Cortex of kidney (tissue), 1 donor: ENCODE data around the gene PRR30.

Experiments
- DNase-seq: peaks from one replicate; lab custom pipeline; 2025; lab: John Stamatoyannopoulos, UW

Gene PRR30

DNA sequence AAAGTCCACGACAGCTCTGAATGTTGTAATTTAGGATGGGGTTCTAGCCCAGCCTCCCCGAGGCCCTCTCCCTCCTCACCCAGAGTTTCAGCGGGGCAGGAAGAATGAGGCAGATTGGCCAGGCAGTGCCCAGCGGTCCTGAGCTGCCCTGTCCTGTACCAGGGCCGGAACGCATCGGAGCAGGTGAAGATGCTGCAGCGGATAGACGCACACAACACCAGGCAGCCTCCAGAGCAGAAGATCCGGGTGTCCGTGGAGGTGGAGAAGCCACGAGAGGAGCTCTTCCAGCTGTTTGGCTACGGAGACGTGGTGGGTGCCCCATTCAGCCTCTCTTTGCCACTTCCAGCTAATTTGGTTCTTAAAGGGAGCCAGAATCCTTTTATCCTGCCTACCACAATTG is 41.9 kb downstream of the PRR30 start:
- DNase-seq: no peak

- DNase-seq: no peak
Observed at GRCh38 chr2:27096748-27097297, 42.4 kb downstream of the PRR30 start.

DNA sequence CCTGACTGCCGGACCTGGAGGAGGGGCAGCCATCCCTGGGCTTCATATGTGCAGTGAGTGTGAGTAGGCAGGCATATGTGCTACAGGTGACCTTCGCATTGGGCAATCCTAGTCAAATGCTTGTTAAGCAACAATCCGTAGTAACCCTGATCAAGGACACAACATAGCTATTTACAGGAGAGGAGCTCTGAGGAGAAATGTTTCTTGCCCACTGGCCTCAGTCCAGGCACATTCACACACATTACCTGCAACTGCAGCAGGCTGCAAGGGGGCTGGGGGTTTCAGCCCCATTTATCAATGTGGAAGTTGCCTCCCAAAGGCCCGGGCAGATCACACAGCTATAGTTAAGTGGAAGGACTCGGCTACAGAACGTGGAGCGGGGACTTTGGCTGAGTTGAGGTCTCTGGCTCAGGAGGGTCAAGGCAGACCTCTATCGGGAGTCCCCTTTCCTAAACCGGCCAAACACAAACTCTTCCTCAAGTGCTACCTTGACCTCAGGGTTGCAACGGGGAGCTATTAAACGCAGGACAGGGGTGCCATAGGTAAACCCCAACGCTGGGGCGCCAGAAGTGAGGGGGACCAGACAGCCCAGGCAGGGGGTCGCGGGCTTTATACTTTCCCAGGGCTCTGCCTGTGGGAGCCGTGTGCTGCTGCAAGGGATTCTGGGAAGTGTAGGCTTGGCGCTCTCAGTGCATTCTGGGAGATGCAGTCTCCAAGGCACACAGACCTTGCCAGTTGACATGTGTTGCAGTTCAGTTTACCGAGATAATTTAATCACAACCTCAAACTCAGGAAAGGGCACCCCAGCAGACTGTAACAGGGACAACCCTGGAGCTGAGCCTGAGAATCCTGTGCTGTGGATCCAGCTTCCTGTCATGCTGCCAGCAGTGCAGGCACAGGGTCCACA is 43.2 kb downstream of the PRR30 start:
- DNase-seq: no peak

DNA sequence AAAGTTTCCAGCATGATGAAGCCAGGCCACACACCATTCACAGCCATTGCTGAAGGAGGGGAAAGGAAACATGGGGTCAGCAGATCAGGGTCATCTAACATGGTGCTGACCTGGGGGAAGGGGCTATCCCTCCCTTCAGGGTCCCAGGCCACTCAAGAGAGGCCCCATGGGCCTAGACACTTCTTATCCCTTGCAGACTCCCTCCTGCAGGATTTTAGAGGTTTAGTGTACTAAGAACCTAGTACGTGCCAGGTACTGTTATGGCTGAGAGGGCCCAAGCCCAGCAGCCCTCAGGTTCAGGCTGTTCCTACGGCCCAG is 43.8 kb downstream of the PRR30 start:
- DNase-seq: no peak

DNA sequence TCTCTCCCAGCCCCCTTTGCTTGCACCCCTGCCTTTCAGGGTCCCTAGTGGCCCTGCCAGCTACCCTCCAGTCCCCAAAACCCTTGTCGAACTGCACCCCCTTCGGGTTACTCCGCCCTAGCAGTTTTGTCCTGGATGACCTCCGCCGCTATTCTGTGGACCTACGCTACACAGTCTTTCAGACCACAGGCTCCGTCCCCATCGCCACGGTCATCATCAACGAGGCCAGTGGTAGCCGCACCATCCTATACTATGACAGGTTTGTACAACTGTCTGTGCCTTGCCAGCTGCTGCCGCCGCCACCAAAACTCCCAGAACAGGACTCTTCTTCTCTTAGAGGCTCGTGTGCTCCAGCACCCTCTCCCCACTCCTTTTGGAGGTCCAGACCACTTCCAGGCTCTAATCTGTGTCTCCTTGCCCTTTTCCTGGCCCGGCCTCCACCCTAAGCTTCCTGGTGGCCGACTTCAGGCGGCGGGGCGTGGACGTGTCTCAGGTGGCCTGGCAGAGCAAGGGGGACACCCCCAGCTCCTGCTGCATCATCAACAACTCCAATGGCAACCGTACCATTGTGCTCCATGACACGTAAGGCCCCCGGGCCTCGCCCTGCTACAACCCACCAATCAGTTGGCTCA is 44.7 kb downstream of the PRR30 start:
- DNase-seq: no peak

DNA sequence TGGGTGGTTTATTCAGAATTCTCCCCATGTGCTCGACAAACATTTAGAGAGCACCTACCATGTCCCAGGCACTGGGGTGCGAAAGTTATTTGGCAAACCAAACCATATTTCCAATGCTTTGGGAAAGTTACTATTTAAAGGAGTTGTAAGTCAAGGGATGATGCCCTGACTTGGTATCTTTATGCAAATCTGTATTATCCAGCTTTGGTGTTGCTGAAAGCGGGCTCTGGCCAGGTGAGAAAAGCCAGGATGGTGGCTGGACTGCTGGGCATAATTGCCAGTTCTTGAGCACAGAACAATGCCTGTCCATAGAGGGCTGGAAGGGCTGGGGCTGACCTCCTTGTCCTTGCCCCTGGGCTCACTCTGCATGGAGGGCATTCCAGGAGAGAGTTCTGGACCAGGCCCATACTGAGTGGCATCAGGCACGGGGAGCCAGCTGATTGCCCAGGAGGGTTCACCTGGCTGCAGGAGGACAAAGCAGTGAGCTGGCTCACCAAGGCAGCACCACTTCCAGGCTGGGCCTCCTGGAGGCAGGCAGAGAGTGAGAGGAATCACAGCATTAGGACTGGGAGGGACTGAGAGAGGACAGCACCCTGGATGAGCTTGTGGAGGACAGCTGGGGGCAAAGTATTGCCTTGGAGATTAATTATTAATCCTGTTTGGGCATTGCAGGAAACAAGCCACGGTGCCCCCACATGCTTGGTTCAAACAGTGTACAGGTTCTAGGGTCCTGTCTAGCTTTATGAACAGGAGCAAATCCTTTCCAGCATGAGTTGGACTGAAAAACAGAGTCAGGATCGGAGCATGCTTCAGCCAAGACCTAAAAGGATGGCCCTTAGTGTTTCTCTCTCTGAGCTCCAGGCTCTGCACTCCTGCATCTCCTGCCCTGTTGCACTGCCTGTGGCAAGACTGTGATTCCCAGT is 45.5 kb downstream of the PRR30 start:
- no peak for DNase-seq

DNA sequence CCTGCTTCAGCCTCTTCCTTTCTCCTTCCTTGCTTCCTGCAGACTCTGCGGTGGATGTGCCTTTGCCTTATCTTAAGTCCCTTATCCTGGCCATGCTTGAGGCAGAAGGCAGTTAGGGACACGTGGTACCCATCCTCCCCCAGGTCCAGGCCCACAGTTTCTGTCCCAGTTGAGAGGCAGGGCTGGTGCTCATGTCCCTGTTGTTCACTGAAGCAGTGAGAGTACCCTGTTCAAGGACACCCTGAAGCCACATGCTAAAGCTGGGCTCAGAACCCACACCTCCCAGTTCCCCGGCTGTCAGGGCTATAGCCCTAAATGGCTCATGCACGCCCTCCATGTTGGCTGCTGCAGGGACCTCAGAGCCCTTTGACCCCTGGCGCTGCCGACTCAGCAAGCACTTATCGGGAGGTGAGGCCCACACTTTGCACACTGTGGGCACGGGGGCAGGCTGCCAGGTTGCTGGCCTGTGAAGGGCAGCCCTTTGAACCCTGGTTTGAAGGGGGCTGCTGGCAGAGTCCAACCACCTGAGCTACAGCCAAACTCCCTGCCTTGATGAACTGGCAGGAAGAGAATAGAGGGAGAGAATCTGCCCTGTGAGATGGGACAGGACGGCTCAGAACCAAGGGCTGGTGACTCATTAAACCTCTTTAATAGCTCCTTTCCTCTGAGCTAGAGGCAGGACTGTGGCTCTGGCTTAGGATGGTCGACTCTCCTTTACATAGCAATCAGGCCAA is 46.3 kb downstream of the PRR30 start:
- DNase-seq: no peak

DNA sequence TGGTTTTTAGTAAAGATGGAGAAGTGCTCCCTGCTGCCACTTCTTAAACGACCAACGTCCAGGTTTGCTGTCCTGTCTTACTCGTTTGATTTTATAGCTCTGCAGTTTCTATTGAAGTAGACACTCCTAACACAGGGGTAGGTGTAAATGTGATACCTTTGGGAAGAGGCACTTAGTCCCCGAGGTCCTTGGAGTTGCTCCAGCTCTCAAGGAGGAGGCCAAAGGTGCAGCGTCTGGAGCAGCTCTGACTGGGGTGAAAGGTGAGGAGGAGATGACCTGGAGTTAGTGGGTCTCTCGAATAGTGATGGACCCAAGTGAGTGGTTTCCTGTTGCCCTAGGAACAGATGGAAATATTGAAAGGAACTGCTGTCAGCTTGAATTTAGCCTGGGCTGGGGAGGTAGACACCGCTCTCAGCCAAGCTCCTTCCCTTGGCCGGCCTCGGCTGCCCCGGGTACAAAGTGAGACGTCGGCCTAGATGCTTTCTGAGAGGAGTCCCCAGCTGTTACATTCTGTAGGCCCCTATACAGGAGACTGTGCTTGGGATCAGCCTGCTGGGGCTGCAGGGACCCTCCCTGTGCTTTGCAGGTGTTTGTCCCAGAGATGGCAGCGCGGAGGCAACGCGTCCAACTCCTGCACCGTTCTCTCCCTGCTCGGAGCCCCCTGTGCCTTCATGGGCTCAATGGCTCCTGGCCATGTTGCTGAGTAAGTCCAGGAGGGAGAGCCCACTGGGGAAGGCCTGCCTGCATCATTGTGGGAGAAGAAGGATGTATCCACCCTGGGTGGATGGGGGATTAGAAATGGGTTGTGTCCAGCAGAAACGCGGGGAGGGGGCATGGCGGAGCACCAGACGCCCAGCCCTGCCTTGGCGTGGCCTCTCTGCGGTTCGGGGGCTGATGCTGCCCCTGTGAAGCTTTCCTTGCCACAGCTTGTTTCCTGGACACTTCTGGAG is 47.2 kb downstream of the PRR30 start:
- no peak for DNase-seq

GRCh38 chr2:27089111-27089954 is 49.9 kb downstream of the PRR30 start:
- no peak for DNase-seq

GRCh38 chr2:27088634-27089033 is 50.6 kb downstream of the PRR30 start:
- no peak for DNase-seq

DNA sequence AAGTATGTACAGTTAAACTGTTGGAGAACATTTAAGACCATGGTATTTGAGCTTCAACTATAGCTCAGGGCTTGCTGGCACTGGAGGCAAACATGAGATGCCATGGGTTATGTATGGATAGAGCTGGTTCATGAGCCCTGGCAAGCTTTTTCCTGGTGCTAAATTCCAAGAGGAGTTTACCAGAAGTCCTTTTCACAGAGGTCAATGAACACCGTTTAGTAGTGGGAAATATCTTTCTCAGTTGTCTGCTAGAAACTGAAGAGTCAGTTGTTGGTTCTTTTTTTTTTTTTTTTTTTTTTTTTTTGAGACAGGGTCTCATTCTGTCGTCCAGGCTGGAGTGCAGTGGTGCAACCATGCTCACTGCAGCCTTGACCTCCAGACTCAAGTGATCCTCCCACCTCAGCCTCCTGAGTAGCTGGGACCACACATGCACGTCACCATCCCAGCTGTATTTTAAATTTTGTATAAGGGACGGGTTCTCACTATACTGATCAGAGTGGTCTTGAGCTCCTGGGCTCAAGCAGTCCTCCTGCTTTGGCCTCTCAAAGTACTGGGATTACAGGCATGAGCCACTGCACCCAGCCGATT is 51.3 kb downstream of the PRR30 start:
- DNase-seq: no peak
